ENCODE measurements around the gene PCDHGA12.
"Not testable (repeated sequence)": the region's sequence is repeated elsewhere in the genome, so short reads cannot be mapped to it uniquely, and the experiment has no call there.

GRCh38 chr5:141415275-141415618 is 15.1 kb upstream of the PCDHGA12 start:
- not testable (repeated sequence) for TF ChIP-seq ATF7 (IDR thresholded peaks at IDR 0.05; ENCODE audit: low read depth); EP300 (IDR thresholded peaks at IDR 0.05; ENCODE audit: borderline replicate concordance in 1 of 2, control insufficient read depth in 1 of 2, low read depth in 2 of 2, low read length in 2 of 2); GABPA (IDR thresholded peaks at IDR 0.05; ENCODE audit: low read depth); YY1 (IDR thresholded peaks at IDR 0.05; ENCODE audit: low read depth, low read length); POLR2A (IDR thresholded peaks at IDR 0.05; ENCODE audit: low read depth, low read length); MXI1 (IDR thresholded peaks at IDR 0.05; ENCODE audit: low read depth, low read length); RFX5 (IDR thresholded peaks at IDR 0.05; ENCODE audit: low read depth, low read length); ASH2L (IDR thresholded peaks at IDR 0.05; ENCODE audit: borderline replicate concordance, low read depth); JUND (IDR thresholded peaks at IDR 0.05; ENCODE audit: low read depth, low read length); ZNF274 (IDR thresholded peaks at IDR 0.05; ENCODE audit: insufficient read depth, insufficient read length)
- TF ChIP-seq, protein P1, sequence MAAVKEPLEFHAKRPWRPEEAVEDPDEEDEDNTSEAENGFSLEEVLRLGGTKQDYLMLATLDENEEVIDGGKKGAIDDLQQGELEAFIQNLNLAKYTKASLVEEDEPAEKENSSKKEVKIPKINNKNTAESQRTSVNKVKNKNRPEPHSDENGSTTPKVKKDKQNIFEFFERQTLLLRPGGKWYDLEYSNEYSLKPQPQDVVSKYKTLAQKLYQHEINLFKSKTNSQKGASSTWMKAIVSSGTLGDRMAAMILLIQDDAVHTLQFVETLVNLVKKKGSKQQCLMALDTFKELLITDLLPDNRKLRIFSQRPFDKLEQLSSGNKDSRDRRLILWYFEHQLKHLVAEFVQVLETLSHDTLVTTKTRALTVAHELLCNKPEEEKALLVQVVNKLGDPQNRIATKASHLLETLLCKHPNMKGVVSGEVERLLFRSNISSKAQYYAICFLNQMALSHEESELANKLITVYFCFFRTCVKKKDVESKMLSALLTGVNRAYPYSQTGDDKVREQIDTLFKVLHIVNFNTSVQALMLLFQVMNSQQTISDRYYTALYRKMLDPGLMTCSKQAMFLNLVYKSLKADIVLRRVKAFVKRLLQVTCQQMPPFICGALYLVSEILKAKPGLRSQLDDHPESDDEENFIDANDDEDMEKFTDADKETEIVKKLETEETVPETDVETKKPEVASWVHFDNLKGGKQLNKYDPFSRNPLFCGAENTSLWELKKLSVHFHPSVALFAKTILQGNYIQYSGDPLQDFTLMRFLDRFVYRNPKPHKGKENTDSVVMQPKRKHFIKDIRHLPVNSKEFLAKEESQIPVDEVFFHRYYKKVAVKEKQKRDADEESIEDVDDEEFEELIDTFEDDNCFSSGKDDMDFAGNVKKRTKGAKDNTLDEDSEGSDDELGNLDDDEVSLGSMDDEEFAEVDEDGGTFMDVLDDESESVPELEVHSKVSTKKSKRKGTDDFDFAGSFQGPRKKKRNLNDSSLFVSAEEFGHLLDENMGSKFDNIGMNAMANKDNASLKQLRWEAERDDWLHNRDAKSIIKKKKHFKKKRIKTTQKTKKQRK (IDR thresholded peaks at IDR 0.05; ENCODE audit: low read depth, low read length) = not testable (repeated sequence)
- TF ChIP-seq, protein P2, sequence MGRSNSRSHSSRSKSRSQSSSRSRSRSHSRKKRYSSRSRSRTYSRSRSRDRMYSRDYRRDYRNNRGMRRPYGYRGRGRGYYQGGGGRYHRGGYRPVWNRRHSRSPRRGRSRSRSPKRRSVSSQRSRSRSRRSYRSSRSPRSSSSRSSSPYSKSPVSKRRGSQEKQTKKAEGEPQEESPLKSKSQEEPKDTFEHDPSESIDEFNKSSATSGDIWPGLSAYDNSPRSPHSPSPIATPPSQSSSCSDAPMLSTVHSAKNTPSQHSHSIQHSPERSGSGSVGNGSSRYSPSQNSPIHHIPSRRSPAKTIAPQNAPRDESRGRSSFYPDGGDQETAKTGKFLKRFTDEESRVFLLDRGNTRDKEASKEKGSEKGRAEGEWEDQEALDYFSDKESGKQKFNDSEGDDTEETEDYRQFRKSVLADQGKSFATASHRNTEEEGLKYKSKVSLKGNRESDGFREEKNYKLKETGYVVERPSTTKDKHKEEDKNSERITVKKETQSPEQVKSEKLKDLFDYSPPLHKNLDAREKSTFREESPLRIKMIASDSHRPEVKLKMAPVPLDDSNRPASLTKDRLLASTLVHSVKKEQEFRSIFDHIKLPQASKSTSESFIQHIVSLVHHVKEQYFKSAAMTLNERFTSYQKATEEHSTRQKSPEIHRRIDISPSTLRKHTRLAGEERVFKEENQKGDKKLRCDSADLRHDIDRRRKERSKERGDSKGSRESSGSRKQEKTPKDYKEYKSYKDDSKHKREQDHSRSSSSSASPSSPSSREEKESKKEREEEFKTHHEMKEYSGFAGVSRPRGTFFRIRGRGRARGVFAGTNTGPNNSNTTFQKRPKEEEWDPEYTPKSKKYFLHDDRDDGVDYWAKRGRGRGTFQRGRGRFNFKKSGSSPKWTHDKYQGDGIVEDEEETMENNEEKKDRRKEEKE (IDR thresholded peaks at IDR 0.05) = not testable (repeated sequence)
- TF ChIP-seq, protein P3, sequence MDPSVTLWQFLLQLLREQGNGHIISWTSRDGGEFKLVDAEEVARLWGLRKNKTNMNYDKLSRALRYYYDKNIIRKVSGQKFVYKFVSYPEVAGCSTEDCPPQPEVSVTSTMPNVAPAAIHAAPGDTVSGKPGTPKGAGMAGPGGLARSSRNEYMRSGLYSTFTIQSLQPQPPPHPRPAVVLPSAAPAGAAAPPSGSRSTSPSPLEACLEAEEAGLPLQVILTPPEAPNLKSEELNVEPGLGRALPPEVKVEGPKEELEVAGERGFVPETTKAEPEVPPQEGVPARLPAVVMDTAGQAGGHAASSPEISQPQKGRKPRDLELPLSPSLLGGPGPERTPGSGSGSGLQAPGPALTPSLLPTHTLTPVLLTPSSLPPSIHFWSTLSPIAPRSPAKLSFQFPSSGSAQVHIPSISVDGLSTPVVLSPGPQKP (IDR thresholded peaks at IDR 0.05; ENCODE audit: low read depth, low read length) = not testable (repeated sequence)
- TF ChIP-seq, protein P4, sequence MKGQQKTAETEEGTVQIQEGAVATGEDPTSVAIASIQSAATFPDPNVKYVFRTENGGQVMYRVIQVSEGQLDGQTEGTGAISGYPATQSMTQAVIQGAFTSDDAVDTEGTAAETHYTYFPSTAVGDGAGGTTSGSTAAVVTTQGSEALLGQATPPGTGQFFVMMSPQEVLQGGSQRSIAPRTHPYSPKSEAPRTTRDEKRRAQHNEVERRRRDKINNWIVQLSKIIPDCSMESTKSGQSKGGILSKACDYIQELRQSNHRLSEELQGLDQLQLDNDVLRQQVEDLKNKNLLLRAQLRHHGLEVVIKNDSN (IDR thresholded peaks at IDR 0.05; ENCODE audit: borderline replicate concordance, extremely low read length, insufficient read depth, low read depth, low read length) = not testable (repeated sequence)

All from GM12878 (cell line).